Fibroblast of pulmonary artery (primary cell): ENCODE measurements around the gene MT1B.
"Not testable (repeated sequence)": the region's sequence is repeated elsewhere in the genome, so short reads cannot be mapped to it uniquely, and the experiment has no call there.

ENCODE experiments used
- DNase-seq: peaks from one replicate; pipeline ENCODE4 v3.0.0-alpha.2; 2010; ENCODE audit warnings: low read depth
- H3K4me3 ChIP-seq: replicated peaks from 2 replicates; pipeline ENCODE4 v1.5.1; 2011; ENCODE audit warnings: low read depth, mild to moderate bottlenecking, control low read depth, low read length, moderate library complexity
- CTCF ChIP-seq: IDR thresholded peaks from 2 replicates; pipeline ENCODE4 v1.5.1; 2011; ENCODE audit warnings: mild to moderate bottlenecking, control low read depth, low read length, inconsistent platforms; ENCODE audit errors: missing control alignments

MT1B gene

GRCh38 chr16:56657555-56658326 is 6.1 kb downstream of the MT1B start, which contains the start of gene MT1F:
TSS of gene MT1F (plus strand) at chr16:56657959. CDS start at chr16:56658059, 100 bp downstream.
- TF ChIP-seq CTCF = no peak
- peak within 1 kb of the TSS; percentile 48 for H3K4me3 ChIP-seq
- peak; percentile 29 for DNase-seq

- H3K4me3 ChIP-seq = peak overlapping the region; percentile 48
- no peak for TF ChIP-seq CTCF
- no peak for DNase-seq
Observed at GRCh38 chr16:56658327-56658875, 6.7 kb downstream of the MT1B start.

- TF ChIP-seq CTCF = no peak
- DNase-seq = no peak
- H3K4me3 ChIP-seq = no peak overlapping the region
Observed at GRCh38 chr16:56662357-56663354, 11.0 kb downstream of the MT1B start.

GRCh38 chr16:56664506-56664905 is 12.8 kb downstream of the MT1B start:
- no peak for DNase-seq
- no peak overlapping the region for H3K4me3 ChIP-seq
- TF ChIP-seq CTCF = no peak

GRCh38 chr16:56665286-56666261 is 13.9 kb downstream of the MT1B start:
- DNase-seq, H3K4me3 ChIP-seq: not testable (repeated sequence)

GRCh38 chr16:56667581-56668571 is 16.2 kb downstream of the MT1B start, which contains the start of gene MT1G:
TSS of gene MT1G (minus strand) at chr16:56668065. CDS start at chr16:56667993, 72 bp downstream.
- no peak for DNase-seq
- no peak within 1 kb of the TSS for H3K4me3 ChIP-seq
- TF ChIP-seq CTCF = no peak
